Activated CD4-positive, alpha-beta memory T cell treated with anti-CD3 and anti-CD28 coated beads for 36 hours (primary cell): ENCODE results near the gene IL27RA. TPM values are rescaled to one million over a fixed set of nuclear protein-coding genes. Genes with fewer than 3 reads are reported as not detected.
"Not testable (repeated sequence)": the region's sequence is repeated elsewhere in the genome, so short reads cannot be mapped to it uniquely, and the experiment has no call there.

ENCODE experiments used
- CTCF ChIA-PET: fragments of 350-600 bp; sonication (Branson Sonifier 250); formaldehyde crosslinking; loops from one replicate; lab custom pipeline; 2021; ENCODE audit warnings: antibody characterized with exemption, inconsistent platforms; lab: Charles Lee
- POLR2A ChIA-PET: fragments of 350-600 bp; sonication (Branson Sonifier 250); formaldehyde crosslinking; loops from one replicate; lab custom pipeline; 2021; ENCODE audit warnings: antibody characterized with exemption; lab: Charles Lee
- DNase-seq: peaks from one replicate; pipeline ENCODE4 v3.0.0-alpha.2; 2020
- H3K27ac Mint-ChIP-seq: one replicate; pipeline ENCODE4 v1.8.0; 2021; ENCODE audit warnings: mixed read lengths
- H3K27me3 Mint-ChIP-seq: one replicate; pipeline ENCODE4 v1.8.0; 2021; ENCODE audit warnings: mixed read lengths
- H3K36me3 Mint-ChIP-seq: one replicate; pipeline ENCODE4 v1.8.0; 2021; ENCODE audit warnings: mixed read lengths
- H3K4me1 Mint-ChIP-seq: one replicate; pipeline ENCODE4 v1.8.0; 2021; ENCODE audit warnings: low read depth, mixed read lengths
- H3K4me3 Mint-ChIP-seq: one replicate; pipeline ENCODE4 v1.8.0; 2021; ENCODE audit warnings: mild to moderate bottlenecking, mixed read lengths
- H3K9me3 Mint-ChIP-seq: one replicate; pipeline ENCODE4 v1.8.0; 2021; ENCODE audit warnings: mixed read lengths
- intact Hi-C: fragments of 100-400 bp; cut with micrococcal nuclease; formaldehyde crosslinking; loops from one replicate; pipeline ENCODE4 v1.15.1; 2023
- total RNA-seq, 2 experiments: library from RNA; stranded (reverse); gene quantifications; one replicate each; pipeline ENCODE4 v1.2.3, GENCODE V29; 2021

Gene IL27RA
- total RNA-seq, 2 experiments from 2014 or later, result 61.9 to 62.0 TPM

GRCh38 chr19:14015524-14016035 is 16.0 kb upstream of the IL27RA start:
- Mint-ChIP-seq H3K27ac (no peak overlapping the region), H3K4me1 (peaks cover 5% of the 10 kb centered on the region), H3K36me3 (no peaks in the 10 kb centered on the region), H3K27me3 (no peaks in the 10 kb centered on the region), H3K9me3 (no peaks in the 10 kb centered on the region), H3K4me3 (no peak overlapping the region)
- ChIA-PET POLR2A (no interaction called here), CTCF (interaction anchor here (1.8 kb wide), 1 partner anchor 16 kb away, joined by 5 read pairs; the partner anchor contains the start of gene IL27RA)
- intact Hi-C loops, result no loop called here
- DNase-seq, result no peak

- intact Hi-C loops, result no loop called here
- CTCF ChIA-PET, result interaction anchor here (0.8 to 2.1 kb wide), 3 partner anchors 12 to 54 kb away, joined by 3 to 6 read pairs (median 4); partner anchors contain the start of genes IL27RA and MISP3
- POLR2A ChIA-PET, result interaction anchor here (1.0 kb wide), 1 partner anchor 12 kb away, joined by 3 read pairs; the partner anchor contains the start of gene IL27RA
These were observed 12.5 kb upstream of the IL27RA start for GRCh38 chr19:14019100-14019499.

GRCh38 chr19:14019739-14020138 is 11.8 kb upstream of the IL27RA start:
- H3K4me3 Mint-ChIP-seq, H3K27me3 Mint-ChIP-seq, DNase-seq, H3K27ac Mint-ChIP-seq, H3K9me3 Mint-ChIP-seq, POLR2A ChIA-PET, H3K36me3 Mint-ChIP-seq, intact Hi-C loops: not testable (repeated sequence)
- CTCF ChIA-PET, result interaction anchor here (2.1 kb wide), 1 partner anchor 40 kb away, joined by 6 read pairs; no protein-coding TSS in a partner anchor
- H3K4me1 Mint-ChIP-seq, result peaks cover 11% of the 10 kb centered on the region

More at GRCh38 chr19:14019100-14019499, 12.5 kb upstream of the IL27RA start:
- H3K27ac Mint-ChIP-seq, result no peak overlapping the region
- H3K4me3 Mint-ChIP-seq, result no peak overlapping the region
- H3K4me1 Mint-ChIP-seq, result peaks cover 11% of the 10 kb centered on the region
- no peak for DNase-seq
- no peaks in the 10 kb centered on the region for H3K9me3 Mint-ChIP-seq
- no peaks in the 10 kb centered on the region for H3K27me3 Mint-ChIP-seq
- H3K36me3 Mint-ChIP-seq, result no peaks in the 10 kb centered on the region

GRCh38 chr19:14021474-14021873 is 10.1 kb upstream of the IL27RA start:
- peak; percentile 27 for DNase-seq
- ChIA-PET CTCF (interaction anchor here (0.6 to 2.9 kb wide), 4 partner anchors 8 to 38 kb away, joined by 3 to 12 read pairs (median 8); partner anchors contain the start of gene IL27RA), POLR2A (interaction anchor here (0.5 to 2.2 kb wide), 2 partner anchors 10 to 11 kb away, joined by 5 to 15 read pairs; partner anchors contain the start of gene IL27RA)
- no peak overlapping the region for H3K4me3 Mint-ChIP-seq
- intact Hi-C loops, result no loop called here
- no peaks in the 10 kb centered on the region for H3K27me3 Mint-ChIP-seq
- H3K9me3 Mint-ChIP-seq, result no peaks in the 10 kb centered on the region
- no peaks in the 10 kb centered on the region for H3K36me3 Mint-ChIP-seq
- H3K27ac Mint-ChIP-seq, result no peak overlapping the region
- peaks cover 8% of the 10 kb centered on the region for H3K4me1 Mint-ChIP-seq

GRCh38 chr19:14022469-14022868 is 9.1 kb upstream of the IL27RA start:
- Mint-ChIP-seq H3K4me3 (no peak overlapping the region), H3K4me1 (peaks cover 8% of the 10 kb centered on the region), H3K27me3 (no peaks in the 10 kb centered on the region), H3K36me3 (no peaks in the 10 kb centered on the region), H3K9me3 (no peaks in the 10 kb centered on the region), H3K27ac (no peak overlapping the region)
- intact Hi-C loops, result no loop called here
- ChIA-PET CTCF (interaction anchor here (1.6 to 2.9 kb wide), 3 partner anchors 9 to 37 kb away, joined by 7 to 12 read pairs (median 9); partner anchors contain the start of gene IL27RA), POLR2A (interaction anchor here (0.8 to 2.2 kb wide), 2 partner anchors 9 to 14 kb away, joined by 4 to 15 read pairs; partner anchors contain the start of gene IL27RA)
- no peak for DNase-seq

GRCh38 chr19:14023404-14024235 is 7.9 kb upstream of the IL27RA start:
- H3K36me3 Mint-ChIP-seq, result no peaks in the 10 kb centered on the region
- intact Hi-C loops, result no loop called here
- no peaks in the 10 kb centered on the region for H3K27me3 Mint-ChIP-seq
- H3K4me1 Mint-ChIP-seq, result peaks cover 8% of the 10 kb centered on the region
- H3K27ac Mint-ChIP-seq, result no peak overlapping the region
- ChIA-PET CTCF (interaction anchor here (0.7 to 2.9 kb wide), 5 partner anchors 8 to 49 kb away, joined by 3 to 12 read pairs (median 4); partner anchors contain the start of genes IL27RA and MISP3), POLR2A (interaction anchor here (0.8 kb wide), 1 partner anchor 15 kb away, joined by 4 read pairs; no protein-coding TSS in a partner anchor)
- H3K4me3 Mint-ChIP-seq, result no peak overlapping the region
- DNase-seq, result peak; percentile 38
- no peaks in the 10 kb centered on the region for H3K9me3 Mint-ChIP-seq

GRCh38 chr19:14026652-14027192 is 4.8 kb upstream of the IL27RA start:
- H3K9me3 Mint-ChIP-seq, H3K4me3 Mint-ChIP-seq, H3K27ac Mint-ChIP-seq, POLR2A ChIA-PET, DNase-seq, H3K27me3 Mint-ChIP-seq, H3K36me3 Mint-ChIP-seq, intact Hi-C loops: not testable (repeated sequence)
- peaks cover 15% of the 10 kb centered on the region for H3K4me1 Mint-ChIP-seq
- CTCF ChIA-PET, result interaction anchor here (0.7 to 1.5 kb wide), 2 partner anchors 33 to 48 kb away, joined by 4 read pairs; no protein-coding TSS in a partner anchor

GRCh38 chr19:14027856-14028450 is 3.6 kb upstream of the IL27RA start, which contains the start of gene RLN3:
TSS of gene RLN3 (plus strand) at chr19:14028148. CDS start at chr19:14028205, 57 bp downstream.
- Mint-ChIP-seq H3K27ac (no peak within 1 kb of the TSS), H3K4me1 (peaks cover 18% of the 10 kb centered on the region), H3K27me3 (no peaks in the 10 kb centered on the region), H3K36me3 (peaks cover 2% of the 10 kb centered on the region), H3K4me3 (no peak within 1 kb of the TSS), H3K9me3 (no peaks in the 10 kb centered on the region)
- ChIA-PET CTCF (interaction anchor here (0.7 to 1.5 kb wide), 3 partner anchors 31 to 445 kb away, joined by 3 to 4 read pairs (median 3); no protein-coding TSS in a partner anchor), POLR2A (interaction anchor here (0.6 kb wide), 1 partner anchor 38 kb away, joined by 3 read pairs; no protein-coding TSS in a partner anchor)
- no peak for DNase-seq
- intact Hi-C loops, result no loop called here

GRCh38 chr19:14028901-14029300 is 2.7 kb upstream of the IL27RA start:
- ChIA-PET CTCF (interaction anchor here (0.7 to 1.0 kb wide), 2 partner anchors 30 to 444 kb away, joined by 3 read pairs; no protein-coding TSS in a partner anchor), POLR2A (interaction anchor here (1.3 kb wide), 1 partner anchor 25 kb away, joined by 3 read pairs; no protein-coding TSS in a partner anchor)
- Mint-ChIP-seq H3K27me3 (no peaks in the 10 kb centered on the region), H3K36me3 (peaks cover 4% of the 10 kb centered on the region), H3K9me3 (no peaks in the 10 kb centered on the region), H3K4me1 (peaks cover 16% of the 10 kb centered on the region), H3K4me3 (no peak overlapping the region), H3K27ac (no peak overlapping the region)
- DNase-seq, result no peak
- intact Hi-C loops, result no loop called here

- DNase-seq, result no peak
- Mint-ChIP-seq H3K4me3 (peak overlapping the region; percentile 93), H3K27ac (peak overlapping the region; percentile 91), H3K9me3 (no peaks in the 10 kb centered on the region), H3K4me1 (peaks cover 19% of the 10 kb centered on the region), H3K36me3 (peaks cover 7% of the 10 kb centered on the region), H3K27me3 (no peaks in the 10 kb centered on the region)
- ChIA-PET POLR2A (interaction anchor here (0.9 to 1.8 kb wide), 14 partner anchors 9 to 150 kb away, joined by 3 to 15 read pairs (median 5); partner anchors contain the start of genes DCAF15 and RFX1), CTCF (interaction anchor here (0.6 to 2.1 kb wide), 26 partner anchors 9 to 210 kb away, joined by 3 to 14 read pairs (median 5); partner anchors contain the start of genes DCAF15, MISP3 and RFX1)
- intact Hi-C loops, result loop anchor here (1.0 to 5.0 kb wide), 3 partner anchors 45 to 149 kb away; partner anchors contain the start of gene DCAF15
These were observed 404 bp upstream of the IL27RA start for GRCh38 chr19:14030997-14031718.
